Endothelial cell of coronary artery (primary cell): ENCODE measurements around the gene URB2. TPM values are rescaled to one million over a fixed set of nuclear protein-coding genes. Genes with fewer than 3 reads are reported as not detected.

Experiments used
- total RNA-seq: library from RNA; depleted of rRNA; stranded (reverse); fragments of >200 nt; gene quantifications from 2 replicates; pipeline ENCODE4 v1.2.3, GENCODE V29; 2014

Gene URB2
- total RNA-seq: 14.0 and 15.0 TPM in 2 replicates

DNA sequence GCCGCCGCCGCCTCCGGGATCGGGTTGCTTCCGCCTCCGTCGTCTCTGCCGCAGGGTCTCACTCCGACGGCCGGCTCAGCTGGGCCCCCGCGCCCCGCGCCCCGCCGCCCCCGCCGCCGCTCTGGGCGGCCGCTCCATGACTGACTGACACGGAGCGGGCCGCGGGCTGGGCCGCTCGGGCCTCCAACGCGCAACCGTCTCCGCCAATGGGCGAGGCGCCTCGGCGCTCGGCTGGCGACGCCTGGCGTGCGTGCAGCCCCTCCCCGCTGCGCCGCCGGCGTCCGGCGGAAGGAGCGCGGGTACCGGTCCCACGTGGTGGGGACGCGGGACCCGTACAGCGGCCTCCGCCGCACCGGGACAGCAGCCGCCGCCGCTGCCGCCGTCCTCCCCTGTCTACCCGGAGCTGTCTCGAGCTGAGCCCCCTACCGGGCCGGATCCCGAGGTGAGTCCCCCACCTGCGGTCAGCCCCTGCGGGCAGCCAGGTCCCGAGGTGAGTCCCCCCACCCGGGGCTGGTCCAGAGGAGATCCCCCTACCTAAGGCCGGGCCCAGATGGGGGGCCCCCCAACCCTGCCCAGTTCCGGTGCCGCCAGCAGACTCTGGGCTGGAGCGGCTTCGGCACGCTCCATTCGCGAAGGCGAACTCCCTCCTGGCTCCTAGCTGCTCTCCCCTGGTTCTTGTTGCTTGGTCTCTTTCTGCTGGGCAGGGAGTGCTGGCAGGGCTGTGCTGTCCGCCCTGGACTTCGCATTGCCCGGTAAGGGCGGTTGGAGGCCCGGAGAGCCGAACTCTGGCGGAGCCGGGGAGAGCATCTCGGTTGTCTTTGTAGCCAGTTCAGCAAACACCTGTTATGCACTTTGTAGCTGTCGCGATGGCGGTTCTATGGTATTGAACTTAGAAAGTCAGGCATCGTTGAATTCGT is at the start of gene URB2, which contains the start of gene TAF5L:
TSS of gene URB2 (plus strand) at position 333 of the 917 bp plus-strand sequence. CDS start 1,387 bp downstream, outside the sequence.
TSS of gene TAF5L (minus strand) at position 208 of the 917 bp plus-strand sequence. CDS start 11,640 bp downstream, outside the sequence.

Other genes starting within 250 kb of the URB2 start
- gene ACTA1, start 192.2 kb upstream of the URB2 start, total RNA-seq: not detected in 2 replicates
- 29.8 and 32.5 TPM in 2 replicates for gene NUP133, start 117.9 kb upstream of the URB2 start, total RNA-seq
- gene ABCB10, start 67.5 kb upstream of the URB2 start, total RNA-seq: 17.0 and 18.3 TPM in 2 replicates
- 19.1 and 21.4 TPM in 2 replicates for gene TAF5L, start 125 bp upstream of the URB2 start, total RNA-seq